Cardiac muscle cell (in vitro differentiated cells and primary cell): ENCODE results near the gene ABTB1. TPM values are rescaled to one million over a fixed set of nuclear protein-coding genes. Genes with fewer than 3 reads are reported as not detected.

Experiments used
- DNase-seq, 2 donors: peaks; one replicate each; pipeline versions ENCODE4 v3.0.0 to v3.0.0-alpha.2; 2010 to 2017; ENCODE audit warnings: low read depth in 1 of 2, low spot score in 1 of 2
- H3K27ac ChIP-seq: fragments of 200-600 bp; sonication (generic); 2 replicates; pipeline ENCODE4 v1.5.1; 2016
- H3K27me3 ChIP-seq: fragments of 200-600 bp; sonication (generic); 2 replicates; pipeline ENCODE4 v1.6.0; 2016; ENCODE audit warnings: control low read depth
- H3K36me3 ChIP-seq: fragments of 200-600 bp; sonication (generic); 2 replicates; pipeline ENCODE4 v1.5.1; 2016; ENCODE audit warnings: control low read depth
- H3K4me1 ChIP-seq: fragments of 200-600 bp; sonication (generic); 2 replicates; pipeline ENCODE4 v1.8.1; 2017; ENCODE audit warnings: low read depth, mild to moderate bottlenecking, mixed run types
- H3K4me3 ChIP-seq: fragments of 200-600 bp; sonication (generic); 2 replicates; pipeline ENCODE4 v1.5.1; 2016; ENCODE audit warnings: mild to moderate bottlenecking
- H3K9me3 ChIP-seq: fragments of 200-600 bp; sonication (generic); 2 replicates; pipeline ENCODE4 v1.5.1; 2017; ENCODE audit warnings: low read depth, mild to moderate bottlenecking, control low read depth
- CTCF ChIP-seq: IDR thresholded peaks from 2 replicates; pipeline ENCODE4 v1.5.1; 2012; ENCODE audit warnings: low read depth, mild to moderate bottlenecking, low read length
- polyA plus RNA-seq: library from polyadenylated mRNA; unstranded; fragments of >200 nt; fragmentation: Nextera tagmentation; extraction: Ambion mirVana; gene quantifications from 2 replicates; pipeline ENCODE4 v1.2.1, GENCODE V29; 2016
- total RNA-seq: library from RNA; depleted of rRNA; stranded (reverse); fragments of >200 nt; gene quantifications from 2 replicates; pipeline ENCODE4 v1.2.3, GENCODE V29; 2016

ABTB1 gene
- total and polyA plus RNA-seq, 2 experiments from 2014 or later, result 8.0 to 17.1 TPM

GRCh38 chr3:127629467-127630403 lies 43.0 kb upstream of the ABTB1 start:
- H3K4me3 ChIP-seq, result peak overlapping the region; percentile 34
- no peak for TF ChIP-seq CTCF
- DNase-seq, result no peak
- H3K9me3 ChIP-seq, result no peaks in the 10 kb centered on the region
- no peaks in the 10 kb centered on the region for H3K4me1 ChIP-seq
- no peak overlapping the region for H3K27ac ChIP-seq
- H3K27me3 ChIP-seq, result peaks cover 36% of the 10 kb centered on the region
- no peaks in the 10 kb centered on the region for H3K36me3 ChIP-seq

GRCh38 chr3:127630811-127631714 lies 41.7 kb upstream of the ABTB1 start:
- Histone ChIP-seq H3K27me3 (peaks cover 28% of the 10 kb centered on the region), H3K27ac (no peak overlapping the region), H3K9me3 (no peaks in the 10 kb centered on the region), H3K4me3 (no peak overlapping the region), H3K36me3 (no peaks in the 10 kb centered on the region), H3K4me1 (no peaks in the 10 kb centered on the region)
- DNase-seq, result no peak
- TF ChIP-seq CTCF, result no peak

GRCh38 chr3:127632035-127632820 lies 40.5 kb upstream of the ABTB1 start:
- Histone ChIP-seq H3K36me3 (no peaks in the 10 kb centered on the region), H3K9me3 (no peaks in the 10 kb centered on the region), H3K4me1 (no peaks in the 10 kb centered on the region), H3K4me3 (no peak overlapping the region), H3K27me3 (peaks cover 16% of the 10 kb centered on the region), H3K27ac (no peak overlapping the region)
- DNase-seq, result peak in 1 of 2 donors; percentile 15
- TF ChIP-seq CTCF, result no peak

GRCh38 chr3:127634653-127635052 lies 38.1 kb upstream of the ABTB1 start:
- Histone ChIP-seq H3K27me3 (no peaks in the 10 kb centered on the region), H3K36me3 (no peaks in the 10 kb centered on the region), H3K9me3 (no peaks in the 10 kb centered on the region), H3K27ac (no peak overlapping the region), H3K4me3 (no peak overlapping the region), H3K4me1 (no peaks in the 10 kb centered on the region)
- TF ChIP-seq CTCF, result no peak
- no peak for DNase-seq

- Histone ChIP-seq H3K27ac (no peak overlapping the region), H3K36me3 (no peaks in the 10 kb centered on the region), H3K4me1 (no peaks in the 10 kb centered on the region), H3K27me3 (no peaks in the 10 kb centered on the region), H3K9me3 (no peaks in the 10 kb centered on the region), H3K4me3 (no peak overlapping the region)
- DNase-seq, result no peak
- TF ChIP-seq CTCF, result no peak
These were observed 35.2 kb upstream of the ABTB1 start for GRCh38 chr3:127637546-127637945.
